Subcutaneous adipose tissue (tissue), 4 donors: ENCODE measurements around the gene KIF18B. TPM values are rescaled to one million over a fixed set of nuclear protein-coding genes. Genes with fewer than 3 reads are reported as not detected.

Source experiments
- total RNA-seq, 4 donors: library from RNA; depleted of rRNA; stranded (reverse); fragments of >200 nt; gene quantifications; one replicate each; pipeline ENCODE4 v1.1.0, GENCODE V29; 2016
- TF ChIP-seq, protein P1 (sequence below): fragments of 450-650 bp; IDR thresholded peaks from one replicate; pipeline ENCODE4 v1.5.1; 2016; ENCODE audit warnings: low read depth, mild to moderate bottlenecking, control low read depth, antibody characterized with exemption, moderate library complexity

KIF18B gene
- total RNA-seq, 4 donors from 2014 or later, result 0.66 to 1.4 TPM; not detected in 2

DNA sequence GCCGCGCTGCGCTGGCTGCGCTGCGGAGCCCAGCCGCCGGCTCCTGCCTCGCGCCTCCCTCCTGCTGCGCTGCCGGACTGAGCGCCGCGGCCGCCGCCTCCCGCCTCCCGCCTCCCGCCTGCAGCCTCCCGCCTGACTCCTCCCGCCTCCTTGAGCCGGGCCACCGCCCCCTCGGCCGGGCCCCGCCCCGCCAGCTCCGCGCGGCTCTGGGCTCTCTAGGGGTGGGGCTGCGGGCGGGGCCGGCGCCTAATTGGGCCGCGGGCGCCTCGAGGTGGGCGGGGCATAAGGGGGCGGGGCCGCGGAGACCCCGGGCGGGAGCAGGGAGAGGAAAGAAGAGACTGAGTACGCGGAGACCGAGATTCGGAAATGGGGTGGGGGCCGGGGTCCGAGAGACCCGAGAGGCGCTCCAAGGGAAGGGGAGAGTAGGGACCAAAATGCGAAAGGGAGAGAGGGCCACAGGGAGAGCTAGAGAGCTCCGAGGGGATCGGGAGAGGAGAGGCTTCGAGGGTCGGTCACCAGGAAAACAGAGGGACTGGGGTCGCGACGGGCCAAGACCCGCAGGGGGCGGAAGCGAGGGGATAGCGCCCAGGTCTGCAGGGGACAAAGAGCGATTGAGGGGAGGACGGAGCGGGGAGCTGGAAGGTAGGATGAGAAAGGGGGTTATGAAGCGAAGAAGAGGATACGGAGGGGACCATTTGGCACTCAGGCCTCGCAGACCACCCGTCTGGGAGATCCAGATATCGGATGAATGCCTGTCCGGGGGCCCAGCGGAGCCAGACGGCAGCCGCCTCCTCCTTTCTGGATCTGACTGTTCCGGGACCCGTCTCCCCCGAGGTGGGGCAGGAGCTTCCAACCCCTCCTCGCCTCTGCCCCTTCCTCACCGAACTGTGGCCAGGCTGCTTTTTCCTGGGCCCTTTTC lies 20.9 kb upstream of the KIF18B start, which contains the start of gene C1QL1:
Gene C1QL1 (minus strand): TSS at position 79 of the 919 bp plus-strand sequence. CDS start 255 bp downstream, outside the sequence.
- TF ChIP-seq, protein P1, sequence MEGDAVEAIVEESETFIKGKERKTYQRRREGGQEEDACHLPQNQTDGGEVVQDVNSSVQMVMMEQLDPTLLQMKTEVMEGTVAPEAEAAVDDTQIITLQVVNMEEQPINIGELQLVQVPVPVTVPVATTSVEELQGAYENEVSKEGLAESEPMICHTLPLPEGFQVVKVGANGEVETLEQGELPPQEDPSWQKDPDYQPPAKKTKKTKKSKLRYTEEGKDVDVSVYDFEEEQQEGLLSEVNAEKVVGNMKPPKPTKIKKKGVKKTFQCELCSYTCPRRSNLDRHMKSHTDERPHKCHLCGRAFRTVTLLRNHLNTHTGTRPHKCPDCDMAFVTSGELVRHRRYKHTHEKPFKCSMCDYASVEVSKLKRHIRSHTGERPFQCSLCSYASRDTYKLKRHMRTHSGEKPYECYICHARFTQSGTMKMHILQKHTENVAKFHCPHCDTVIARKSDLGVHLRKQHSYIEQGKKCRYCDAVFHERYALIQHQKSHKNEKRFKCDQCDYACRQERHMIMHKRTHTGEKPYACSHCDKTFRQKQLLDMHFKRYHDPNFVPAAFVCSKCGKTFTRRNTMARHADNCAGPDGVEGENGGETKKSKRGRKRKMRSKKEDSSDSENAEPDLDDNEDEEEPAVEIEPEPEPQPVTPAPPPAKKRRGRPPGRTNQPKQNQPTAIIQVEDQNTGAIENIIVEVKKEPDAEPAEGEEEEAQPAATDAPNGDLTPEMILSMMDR, result no peak

- TF ChIP-seq, protein P1, result no peak
Measured at GRCh38 chr17:44967907-44968224, 20.3 kb upstream of the KIF18B start.

- TF ChIP-seq, protein P1, result no peak
Measured at GRCh38 chr17:44967026-44967906, 19.7 kb upstream of the KIF18B start.

DNA sequence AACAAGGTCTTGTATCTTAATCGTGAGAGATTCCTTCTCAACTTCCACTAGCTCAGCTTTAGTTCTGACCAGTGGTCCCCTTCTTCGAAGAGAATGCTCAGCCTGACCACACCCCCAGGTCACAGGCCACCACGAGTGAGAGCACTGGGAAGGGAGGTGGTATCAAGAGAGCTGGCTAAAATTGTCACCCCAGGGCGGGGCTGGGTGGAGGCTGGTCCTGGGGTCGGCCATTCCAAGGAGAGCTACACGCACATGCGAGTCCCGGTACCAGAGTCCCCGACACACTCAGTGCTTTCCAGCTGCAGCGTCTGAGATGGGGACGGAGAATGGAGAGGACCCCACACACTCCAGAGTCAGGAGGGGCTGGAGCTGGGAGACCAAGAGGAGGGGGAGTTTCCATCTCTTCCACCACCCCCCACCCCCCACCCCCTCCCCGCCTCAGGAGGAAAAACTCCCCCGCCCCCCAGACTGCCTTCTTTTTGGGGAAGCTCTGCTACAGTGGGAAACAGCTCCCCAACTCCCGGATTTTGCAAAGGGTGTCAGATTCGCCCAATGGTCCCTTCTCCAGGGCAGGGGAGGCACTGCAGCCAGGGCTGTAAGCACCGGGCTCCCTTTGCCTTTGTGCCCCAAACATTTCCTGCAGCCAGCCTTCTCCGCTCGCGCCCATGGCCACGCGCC lies 18.9 kb upstream of the KIF18B start:
- TF ChIP-seq, protein P1, result no peak

DNA sequence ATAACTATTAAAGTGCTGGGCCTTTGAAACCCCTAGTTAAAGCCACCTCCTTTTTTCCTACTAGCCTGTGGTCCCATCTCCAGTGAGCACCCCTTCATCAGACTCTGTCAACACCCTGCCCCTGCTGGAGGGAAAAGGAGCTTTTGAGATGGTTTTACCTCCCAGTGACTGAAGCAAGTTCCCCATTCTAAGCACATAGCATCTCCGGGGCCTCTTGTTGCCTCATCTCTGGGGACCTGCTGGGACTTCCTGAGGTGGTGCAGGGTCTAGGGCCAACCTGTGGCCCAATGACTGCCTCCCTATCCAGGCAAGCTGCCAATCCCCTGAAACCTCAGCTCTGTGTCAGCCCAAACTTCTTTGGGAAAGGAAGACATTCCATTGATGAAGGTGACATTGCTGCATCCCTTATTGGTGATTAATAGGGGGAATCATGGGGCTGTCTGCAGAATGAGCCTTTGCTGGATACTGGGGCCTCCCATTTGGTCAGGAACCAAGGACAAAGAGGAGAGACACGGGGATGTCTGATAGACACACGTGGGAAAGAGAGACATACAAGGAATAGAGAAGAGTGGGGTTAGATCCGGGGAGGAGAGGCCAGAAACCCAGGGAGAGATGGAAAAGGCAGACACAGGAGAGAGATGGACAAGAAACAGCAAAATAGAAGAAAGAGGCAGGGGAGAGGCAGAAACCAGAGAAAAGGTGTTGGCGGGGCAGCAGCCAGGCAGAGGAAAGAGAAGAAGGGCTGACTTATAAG lies 18.1 kb upstream of the KIF18B start:
- TF ChIP-seq, protein P1, result no peak

GRCh38 chr17:44961921-44962350 lies 14.4 kb upstream of the KIF18B start:
- TF ChIP-seq, protein P1, result no peak
